Caco-2 (cell line): ENCODE results near the gene SLC39A11. TPM values are rescaled to one million over a fixed set of nuclear protein-coding genes. Genes with fewer than 3 reads are reported as not detected.

ENCODE experiments used
- BruUV-seq: library from RNA; stranded (reverse); fragments of 400-500 nt; replicated peaks from 2 replicates; lab custom pipeline; 2021; lab: Mats Ljungman, UMichigan
- CTCF ChIA-PET: fragments of 300-600 bp; sonication (Branson Sonifier 250); formaldehyde crosslinking; loops from one replicate; lab custom pipeline; 2022; ENCODE audit warnings: antibody characterized with exemption; lab: Charles Lee
- POLR2A ChIA-PET: fragments of 300-600 bp; sonication (Branson Sonifier 250); formaldehyde crosslinking; loops from one replicate; lab custom pipeline; 2022; ENCODE audit warnings: antibody characterized with exemption; lab: Charles Lee
- DNase-seq, 2 experiments: peaks; one replicate each; pipeline versions ENCODE4 v3.0.0 to v3.0.0-alpha.2; 2020 to 2022
- H3K27me3 ChIP-seq: replicated peaks from 2 replicates; pipeline ENCODE4 v1.6.0; 2011; ENCODE audit warnings: low read length; ENCODE audit not compliant: control insufficient read depth, insufficient read depth
- H3K36me3 ChIP-seq: 2 replicates; pipeline ENCODE4 v1.5.1; 2011; ENCODE audit warnings: low read length; ENCODE audit not compliant: control insufficient read depth, insufficient read depth
- H3K4me1 ChIP-seq: fragments of 250-450 bp; sonication (Bioruptor Pico); 2 replicates; pipeline ENCODE4 v1.5.1; 2020; ENCODE audit warnings: mild to moderate bottlenecking
- H3K4me3 ChIP-seq: 2 replicates; pipeline ENCODE4 v1.5.1; 2011; ENCODE audit warnings: low read depth, mild to moderate bottlenecking, control low read depth, low read length
- H3K9me3 ChIP-seq: fragments of 250-450 bp; sonication (Bioruptor Pico); 2 replicates; pipeline ENCODE4 v1.5.1; 2020; ENCODE audit warnings: mild to moderate bottlenecking, moderate library complexity
- H3K27ac Mint-ChIP-seq: one replicate; pipeline ENCODE4 v1.8.0; 2022; ENCODE audit warnings: mixed read lengths; ENCODE audit not compliant: unreplicated experiment
- H3K27me3 Mint-ChIP-seq: one replicate; pipeline ENCODE4 v1.8.0; 2022; ENCODE audit warnings: mixed read lengths; ENCODE audit not compliant: insufficient read depth, unreplicated experiment
- H3K36me3 Mint-ChIP-seq: one replicate; pipeline ENCODE4 v1.8.0; 2022; ENCODE audit warnings: mild to moderate bottlenecking, mixed read lengths; ENCODE audit not compliant: insufficient read depth, unreplicated experiment
- H3K4me1 Mint-ChIP-seq: one replicate; pipeline ENCODE4 v1.8.0; 2022; ENCODE audit warnings: low read depth, mixed read lengths; ENCODE audit not compliant: unreplicated experiment
- H3K4me3 Mint-ChIP-seq: one replicate; pipeline ENCODE4 v1.8.0; 2022; ENCODE audit warnings: mild to moderate bottlenecking, moderate library complexity, mixed read lengths; ENCODE audit not compliant: unreplicated experiment
- H3K9me3 Mint-ChIP-seq: one replicate; pipeline ENCODE4 v1.8.0; 2022; ENCODE audit warnings: mixed read lengths; ENCODE audit not compliant: unreplicated experiment
- CTCF ChIP-seq, 2 experiments: fragments of 200-600 bp in 1 of 2; IDR thresholded peaks; 1 replicate in 1 of 2; 2 replicates in 1 of 2; pipeline versions ENCODE4 v1.5.1 to v1.8.0; 2011 to 2022; ENCODE audit warnings: antibody characterized with exemption in 1 of 2, control low read depth in 1 of 2, inconsistent platforms in 1 of 2, low read depth in 1 of 2, low read length in 1 of 2, mild to moderate bottlenecking in 1 of 2, moderate library complexity in 1 of 2; ENCODE audit not compliant: insufficient read depth in 1 of 2, severe bottlenecking in 1 of 2, unreplicated experiment in 1 of 2
- intact Hi-C: fragments of 100-400 bp; cut with micrococcal nuclease; formaldehyde crosslinking; loops from one replicate; pipeline ENCODE4 v1.10.0; 2022; ENCODE audit not compliant: unreplicated experiment
- total RNA-seq: library from RNA; stranded (reverse); gene quantifications from 2 replicates; pipeline ENCODE4 v1.2.3, GENCODE V29; 2022

The SLC39A11 gene
- total RNA-seq, 1 experiment from 2014 or later = 26.4 TPM

DNA sequence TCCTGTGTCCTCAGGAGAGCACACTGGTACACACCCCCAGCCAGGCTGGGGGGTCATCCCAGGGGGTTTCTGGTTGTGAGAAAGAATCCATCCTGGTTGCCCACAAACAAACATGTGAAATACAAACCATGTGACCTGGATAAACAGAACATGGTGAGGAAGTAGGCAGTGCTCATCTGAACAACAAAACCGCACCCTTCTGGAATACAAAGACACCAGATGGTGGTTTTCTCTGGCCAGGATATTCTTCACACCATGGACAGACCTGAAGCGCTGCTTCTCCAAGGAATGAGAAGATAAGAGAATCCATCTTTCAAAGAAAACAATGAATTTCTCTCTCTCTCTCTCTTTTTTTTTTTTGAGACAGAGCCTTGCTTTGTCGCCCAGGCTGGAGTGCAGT is 302.3 kb downstream of the SLC39A11 start:
- no peak overlapping the region for H3K27ac Mint-ChIP-seq
- H3K9me3 Mint-ChIP-seq = peaks cover 11% of the 10 kb centered on the region
- ChIA-PET CTCF (no interaction called here), POLR2A (interaction anchor here (0.6 kb wide), 1 partner anchor 8 kb away, joined by 4 read pairs; no protein-coding TSS in a partner anchor)
- Histone ChIP-seq H3K9me3 (peaks cover 17% of the 10 kb centered on the region), H3K4me1 (peaks cover 8% of the 10 kb centered on the region), H3K4me3 (no peak overlapping the region), H3K36me3 (no peaks in the 10 kb centered on the region), H3K27me3 (no peaks in the 10 kb centered on the region)
- H3K4me3 Mint-ChIP-seq = no peak overlapping the region
- H3K36me3 Mint-ChIP-seq = no peaks in the 10 kb centered on the region
- DNase-seq = no peak
- no peaks in the 10 kb centered on the region for H3K27me3 Mint-ChIP-seq
- intact Hi-C loops = no loop called here
- no peaks in the 10 kb centered on the region for H3K4me1 Mint-ChIP-seq
- no TSS peak for BruUV-seq
- TF ChIP-seq CTCF (IDR thresholded peaks at IDR 0.05; ENCODE audit: insufficient read depth in 1 of 2, low read depth in 1 of 2, low read length in 1 of 2, severe bottlenecking in 1 of 2, unreplicated experiment in 1 of 2) = no peak

- CTCF ChIA-PET = no interaction called here
These were observed 302.8 kb downstream of the SLC39A11 start for GRCh38 chr17:72789711-72790110.

GRCh38 chr17:72788950-72789585 is 303.4 kb downstream of the SLC39A11 start:
- Mint-ChIP-seq H3K27me3 (no peaks in the 10 kb centered on the region), H3K4me3 (no peak overlapping the region), H3K4me1 (no peaks in the 10 kb centered on the region), H3K9me3 (peaks cover under 1% of the 10 kb centered on the region), H3K36me3 (no peaks in the 10 kb centered on the region), H3K27ac (no peak overlapping the region)
- CTCF ChIA-PET = no interaction called here
- peaks cover 17% of the 10 kb centered on the region for H3K9me3 ChIP-seq
- DNase-seq = peak; percentile 38 to 46
- no peak overlapping the region for H3K4me3 ChIP-seq
- BruUV-seq = no TSS peak
- H3K36me3 ChIP-seq = no peaks in the 10 kb centered on the region
- POLR2A ChIA-PET = no interaction called here
- H3K4me1 ChIP-seq = peaks cover 8% of the 10 kb centered on the region
- H3K27me3 ChIP-seq = no peaks in the 10 kb centered on the region
- intact Hi-C loops = no loop called here
- TF ChIP-seq CTCF (IDR thresholded peaks at IDR 0.05; ENCODE audit: insufficient read depth in 1 of 2, low read depth in 1 of 2, low read length in 1 of 2, severe bottlenecking in 1 of 2, unreplicated experiment in 1 of 2) = no peak

More at GRCh38 chr17:72789711-72790110, 302.8 kb downstream of the SLC39A11 start:
- no peak overlapping the region for H3K27ac Mint-ChIP-seq
- Histone ChIP-seq H3K4me3 (no peak overlapping the region), H3K9me3 (peaks cover 17% of the 10 kb centered on the region), H3K36me3 (no peaks in the 10 kb centered on the region), H3K27me3 (no peaks in the 10 kb centered on the region), H3K4me1 (peaks cover 8% of the 10 kb centered on the region)
- H3K36me3 Mint-ChIP-seq = no peaks in the 10 kb centered on the region
- intact Hi-C loops = no loop called here
- POLR2A ChIA-PET = interaction anchor here (0.6 kb wide), 1 partner anchor 8 kb away, joined by 4 read pairs; no protein-coding TSS in a partner anchor
- no peak overlapping the region for H3K4me3 Mint-ChIP-seq
- peaks cover 7% of the 10 kb centered on the region for H3K9me3 Mint-ChIP-seq
- H3K4me1 Mint-ChIP-seq = no peaks in the 10 kb centered on the region
- DNase-seq = no peak
- BruUV-seq = no TSS peak
- no peaks in the 10 kb centered on the region for H3K27me3 Mint-ChIP-seq
- TF ChIP-seq CTCF (IDR thresholded peaks at IDR 0.05; ENCODE audit: insufficient read depth in 1 of 2, low read depth in 1 of 2, low read length in 1 of 2, severe bottlenecking in 1 of 2, unreplicated experiment in 1 of 2) = no peak
